HUDEP-2 (cell line): ENCODE measurements around the gene H2AZ2.

Source experiments
- DNase-seq, 76 experiments: peaks; one replicate each; lab custom pipeline; 2025; ENCODE audit not compliant: unreplicated experiment in 76 of 76; lab: John Stamatoyannopoulos, UW

The H2AZ2 gene

DNA sequence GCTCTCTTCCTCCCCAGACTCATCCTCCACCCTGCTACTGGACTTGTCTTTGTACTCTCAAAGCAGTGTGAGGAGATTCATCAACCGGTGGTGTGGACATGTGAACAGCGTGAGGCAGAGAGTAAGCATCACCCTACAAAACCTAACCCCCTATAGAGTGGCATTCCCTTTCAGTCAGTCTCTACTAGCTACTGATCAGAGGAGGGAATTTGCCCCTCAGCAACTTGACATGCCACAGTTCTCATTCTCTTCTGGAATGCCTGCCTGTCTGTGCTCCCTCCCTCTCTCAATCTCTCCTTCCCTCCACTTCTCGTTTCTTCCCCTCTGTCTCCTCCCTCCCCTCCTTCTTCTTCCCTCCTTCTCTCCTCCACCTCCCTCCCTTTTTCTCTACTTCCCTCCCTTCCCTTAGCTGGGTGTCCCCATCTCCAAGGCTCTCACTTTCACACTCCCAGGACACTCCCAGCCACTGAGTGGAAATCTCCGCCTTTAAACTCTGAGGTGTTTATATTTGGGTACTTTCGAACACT is 24.6 kb downstream of the H2AZ2 start:
- no peak for DNase-seq

DNA sequence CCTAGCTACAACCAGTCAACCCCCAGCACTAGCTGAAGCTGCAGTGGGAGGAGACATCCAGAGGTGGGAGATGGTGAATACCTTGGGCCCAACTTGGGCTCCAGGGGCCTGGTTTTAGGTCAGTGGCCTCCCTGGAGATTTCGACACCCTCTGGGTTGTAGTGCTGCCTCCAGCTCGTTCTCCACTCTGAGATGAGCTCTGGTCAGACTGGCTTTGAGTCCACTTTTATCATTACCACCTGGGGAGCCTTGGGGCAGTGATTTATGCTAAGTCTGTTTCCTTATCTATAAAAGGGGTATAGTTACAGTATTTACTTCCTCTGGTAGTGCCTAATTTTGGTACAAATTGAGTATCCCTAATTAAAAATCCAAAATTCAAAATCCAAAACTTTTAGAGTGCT is 28.6 kb downstream of the H2AZ2 start:
- DNase-seq = no peak

DNA sequence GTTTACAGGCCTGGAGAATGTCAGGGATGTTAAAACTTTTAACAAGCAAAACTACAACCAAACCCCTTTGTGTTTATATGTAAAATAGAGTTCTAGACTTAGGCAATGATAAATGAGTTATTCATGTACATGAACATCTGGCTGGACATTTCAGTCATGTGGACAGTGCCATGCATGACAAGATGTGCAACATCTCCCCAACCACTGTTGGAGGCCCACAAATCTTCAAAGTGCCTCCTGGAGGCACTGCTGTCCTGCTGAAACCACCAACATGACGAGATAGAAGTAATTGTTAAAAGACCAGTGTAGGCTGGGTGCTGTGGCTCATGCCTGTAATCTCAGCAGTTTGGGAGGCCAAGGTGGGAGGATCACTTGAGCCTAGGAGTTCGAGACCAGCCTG is 33.0 kb downstream of the H2AZ2 start:
- DNase-seq = peak in 1 of 76 experiments; percentile 40

DNA sequence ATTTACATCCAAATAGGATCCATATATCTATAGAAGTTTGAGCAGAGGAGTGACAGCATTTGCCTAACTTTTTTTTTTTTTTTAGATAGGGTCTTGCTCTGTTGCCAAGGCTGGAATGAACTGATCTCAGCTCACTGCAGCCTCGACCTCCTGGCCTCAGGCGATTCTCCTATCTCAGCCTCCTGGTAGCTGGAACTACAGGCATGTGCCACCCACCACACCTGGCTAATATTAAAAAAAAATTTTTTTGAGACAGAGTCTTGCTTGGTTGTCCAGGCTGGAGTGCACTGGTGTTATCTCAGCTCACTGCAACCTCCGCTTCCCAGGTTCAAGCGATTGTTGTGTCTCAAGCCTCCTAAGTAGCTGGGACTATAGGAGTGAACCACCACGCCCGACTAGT is 36.3 kb downstream of the H2AZ2 start:
- no peak for DNase-seq

DNA sequence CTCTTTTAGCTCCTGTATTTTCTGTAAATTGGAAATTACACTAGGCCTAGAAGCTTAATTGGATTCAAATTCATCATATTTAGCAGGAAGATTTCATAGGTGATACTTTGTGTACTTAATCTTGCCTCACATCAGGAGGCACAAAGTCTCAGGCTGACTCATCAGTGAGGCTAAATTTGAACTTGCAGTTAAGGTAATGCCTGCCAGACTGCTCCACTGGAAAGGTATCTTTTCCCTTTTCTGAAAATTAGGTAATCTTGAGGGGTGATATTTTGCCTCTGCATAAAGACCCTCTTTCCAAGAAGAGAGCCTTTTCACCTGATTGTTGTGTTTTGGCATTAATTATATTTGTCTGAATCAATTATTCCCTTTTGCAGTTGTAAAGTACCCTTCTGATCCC is 36.8 kb downstream of the H2AZ2 start:
- no peak for DNase-seq

DNA sequence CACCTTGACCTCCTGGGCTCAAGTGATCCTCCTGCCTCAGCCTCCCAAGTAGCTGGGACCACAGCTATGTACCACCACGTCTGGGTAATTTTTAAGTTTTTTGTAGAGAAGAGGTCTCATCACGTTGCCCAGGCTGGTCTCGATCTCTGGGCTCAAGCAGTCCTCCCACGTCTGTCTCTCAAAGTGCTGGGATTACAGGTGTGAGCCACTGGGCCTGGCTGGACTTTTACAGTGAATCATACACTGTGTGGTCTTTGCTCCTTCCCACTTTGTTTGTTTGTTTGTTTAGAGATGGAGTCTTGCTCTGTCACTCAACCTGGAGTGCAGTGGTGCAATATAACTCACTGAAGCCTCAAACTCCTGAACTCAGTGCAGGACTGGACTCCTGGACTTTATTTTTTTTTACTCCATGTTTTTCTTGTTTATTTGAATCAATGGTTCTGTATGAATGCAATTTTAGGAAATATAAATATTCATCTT is 38.9 kb downstream of the H2AZ2 start:
- no peak for DNase-seq

DNA sequence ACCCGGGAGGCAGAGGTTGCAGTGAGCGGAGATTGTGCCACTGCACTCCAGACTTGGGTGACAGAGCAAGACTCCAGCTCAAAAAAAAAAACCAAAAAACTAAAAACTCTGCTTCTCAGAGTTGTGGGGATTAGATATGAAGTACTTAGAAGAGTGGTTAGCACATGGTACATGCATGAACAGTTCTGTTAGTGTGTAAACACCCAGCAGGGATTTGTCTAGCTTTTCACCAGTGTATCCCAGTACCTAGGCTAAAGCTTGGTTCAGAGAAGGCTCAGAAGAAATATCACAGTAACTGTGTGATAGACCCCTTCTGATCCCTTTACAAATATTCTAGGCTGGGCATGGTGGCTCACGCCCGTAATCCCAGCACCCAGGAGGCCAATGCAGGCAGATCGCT is 41.9 kb downstream of the H2AZ2 start:
- no peak for DNase-seq

DNA sequence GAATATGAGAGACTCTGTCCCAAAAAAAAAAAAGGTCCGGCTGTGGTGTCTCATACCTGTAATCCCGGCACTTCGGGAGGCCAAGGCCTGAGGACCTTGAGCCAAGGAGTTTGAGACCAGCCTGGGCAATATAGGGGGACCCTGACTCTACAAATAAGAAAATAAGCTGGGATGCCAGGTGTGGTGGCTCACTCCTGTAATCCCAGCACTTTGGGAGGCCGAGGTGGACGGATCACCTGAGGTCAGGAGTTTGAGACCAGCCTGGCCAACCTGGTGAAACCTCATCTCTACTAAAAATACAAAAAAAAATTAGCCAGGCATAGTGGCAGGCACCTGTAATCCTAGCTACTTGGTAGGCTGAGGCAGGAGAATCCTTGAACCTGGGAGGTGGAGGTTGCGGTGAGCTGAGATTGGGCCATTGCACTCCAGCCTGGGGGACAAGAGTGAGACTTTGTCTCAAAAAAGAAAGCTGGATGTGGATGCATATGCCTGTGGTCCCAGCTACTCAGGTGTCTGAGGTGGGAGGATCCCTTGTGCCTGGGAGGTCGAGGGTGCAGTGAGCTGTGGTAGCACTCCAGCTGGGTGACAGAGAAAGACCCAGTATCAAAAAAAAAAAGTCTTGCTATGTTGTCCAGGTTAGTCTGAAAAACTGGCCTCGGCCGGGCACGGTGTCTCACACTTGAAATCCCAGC is 43.9 kb downstream of the H2AZ2 start:
- peak in 1 of 76 experiments; percentile 13 for DNase-seq

DNA sequence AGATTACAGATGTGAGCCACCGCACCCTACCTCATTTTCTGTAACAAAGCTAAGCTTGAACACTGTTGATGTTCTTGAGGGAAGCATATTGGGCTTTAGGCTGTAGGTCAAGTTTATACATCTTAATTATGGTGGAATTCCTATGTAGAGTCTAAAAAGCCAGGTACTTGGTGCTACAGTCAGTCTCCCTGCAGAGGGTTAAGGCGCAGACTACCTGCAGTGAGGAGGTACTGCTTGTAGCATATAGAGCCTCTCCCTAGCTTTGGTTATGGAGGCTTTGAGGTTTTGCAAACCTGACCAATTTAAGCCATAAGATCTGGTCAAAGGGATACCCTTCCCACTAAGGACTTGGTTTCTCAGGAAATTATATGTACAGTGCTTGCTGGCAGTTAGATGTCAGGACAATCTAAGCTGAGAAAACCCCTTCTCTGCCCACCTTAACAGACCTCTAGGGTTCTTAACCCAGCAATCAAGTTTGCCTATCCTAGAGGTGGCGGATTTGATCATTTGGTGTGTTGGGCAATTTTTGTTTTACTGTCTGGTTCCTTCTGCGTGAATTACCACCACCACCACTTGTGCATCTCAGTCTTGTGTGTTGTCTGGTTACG is 45.4 kb downstream of the H2AZ2 start:
- DNase-seq = peak in 1 of 76 experiments; percentile 19

DNA sequence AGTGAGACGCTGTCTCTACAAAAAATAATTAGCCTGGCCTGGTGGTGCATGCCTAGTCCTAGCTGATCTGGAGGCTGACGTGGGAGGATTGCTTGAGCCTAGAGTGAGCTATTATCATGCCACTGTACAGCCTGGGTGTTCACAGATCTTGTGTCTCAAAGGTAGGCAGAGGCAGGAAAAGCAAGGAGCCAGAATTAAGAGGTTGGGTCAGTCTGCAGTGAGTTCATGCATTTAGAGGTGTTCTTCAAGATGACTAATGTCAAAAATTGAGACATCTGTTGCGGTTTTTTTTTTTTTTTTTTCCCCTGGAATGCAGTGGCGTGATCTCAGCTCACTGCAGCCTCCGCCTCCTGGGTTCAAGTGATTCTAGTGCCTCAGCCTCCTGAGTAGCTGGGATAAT is 46.0 kb downstream of the H2AZ2 start:
- no peak for DNase-seq

DNA sequence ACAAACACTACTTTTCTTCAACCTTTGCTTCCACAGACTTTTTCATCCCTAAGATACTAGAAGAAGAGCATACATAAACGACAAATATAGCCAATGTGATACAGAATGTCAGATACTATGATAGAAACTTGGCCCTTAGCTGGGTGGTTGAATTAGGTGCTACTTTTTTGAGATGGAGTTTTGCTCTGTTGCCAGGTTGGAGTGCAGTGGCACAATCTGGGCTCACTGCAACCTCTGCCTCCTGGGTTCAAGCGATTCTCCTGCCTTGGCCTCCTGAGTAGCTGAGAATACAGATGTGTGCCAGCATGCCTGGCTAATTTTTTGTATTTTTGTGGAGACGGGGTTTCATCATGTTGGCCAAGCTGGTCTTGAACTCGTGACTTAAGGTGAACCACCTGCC is 47.9 kb downstream of the H2AZ2 start:
- no peak for DNase-seq

DNA sequence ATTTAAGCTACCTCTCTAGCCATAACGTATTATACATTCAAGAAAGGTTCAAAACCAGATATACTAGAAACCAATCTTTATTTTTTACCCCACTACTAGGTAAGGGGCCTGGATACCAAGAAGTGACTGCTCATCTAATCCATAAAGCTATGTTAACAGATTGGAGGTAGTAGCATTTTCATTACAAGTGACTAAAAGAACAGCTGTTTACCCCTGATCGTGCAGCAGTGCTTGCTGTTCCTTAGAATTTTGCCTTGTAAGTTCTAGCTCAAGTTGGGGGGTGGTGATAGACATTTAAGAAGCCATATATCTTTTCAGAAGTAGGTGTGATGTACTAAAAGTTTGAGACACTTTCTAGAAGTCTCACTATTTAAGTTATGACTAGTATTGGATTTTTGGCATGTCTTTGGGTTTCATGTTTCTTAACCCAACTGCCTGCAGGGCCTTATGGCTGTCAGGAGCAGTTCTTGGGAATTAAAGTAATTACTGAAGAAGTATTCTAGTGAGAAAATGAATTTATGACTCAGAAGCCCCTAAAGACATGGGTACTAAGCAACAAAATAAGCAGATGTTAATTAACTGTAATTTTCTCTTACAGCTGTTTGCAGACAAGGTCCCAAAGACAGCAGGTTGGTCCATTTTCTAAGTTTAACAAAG is 49.1 kb downstream of the H2AZ2 start:
- no peak for DNase-seq

DNA sequence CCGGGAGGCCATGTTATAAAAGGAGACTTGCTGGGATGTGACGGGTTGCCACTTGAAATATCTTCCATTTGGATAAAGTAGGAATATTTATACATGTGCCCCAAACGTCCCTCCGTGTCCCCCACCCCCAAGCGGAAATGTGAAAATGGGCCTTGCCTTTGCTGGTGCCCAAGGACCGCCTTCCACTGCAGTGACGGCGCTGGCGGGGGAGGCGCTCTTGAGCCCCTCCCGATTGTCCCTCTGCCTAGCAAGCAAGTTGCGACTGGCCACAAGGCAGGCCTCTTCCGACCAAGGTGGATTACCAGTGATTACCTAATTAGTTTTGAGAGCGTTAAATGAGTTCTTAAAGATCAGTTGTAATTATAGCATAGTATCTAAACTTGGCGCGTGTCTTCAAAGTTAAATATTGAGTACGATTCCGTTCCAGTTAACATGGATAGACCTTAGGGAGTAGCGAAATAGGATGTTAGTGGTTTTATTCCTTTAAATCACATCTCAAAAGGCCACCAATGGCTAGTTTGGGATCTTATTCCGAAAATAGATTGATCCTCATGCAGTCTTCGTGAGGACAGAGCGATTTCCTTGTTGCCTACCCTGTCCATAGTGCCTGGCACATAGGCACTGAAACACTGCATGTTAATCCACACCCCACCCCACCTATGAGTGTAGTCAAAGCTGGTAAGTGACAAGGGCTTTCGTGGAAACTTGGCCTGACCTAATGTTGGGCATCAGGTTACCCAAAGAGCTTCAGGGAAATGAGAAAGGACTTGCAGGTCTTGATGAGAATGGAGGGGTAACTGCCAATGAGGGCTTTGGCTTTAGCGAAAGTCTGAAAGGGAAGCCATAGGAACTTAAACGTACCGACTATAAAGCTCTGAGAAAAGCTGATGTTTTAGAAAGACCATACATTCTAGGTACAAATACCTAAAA is 50.3 kb downstream of the H2AZ2 start:
- DNase-seq = peak in 74 of 76 experiments; percentile 11 to 88 (median 76)

DNA sequence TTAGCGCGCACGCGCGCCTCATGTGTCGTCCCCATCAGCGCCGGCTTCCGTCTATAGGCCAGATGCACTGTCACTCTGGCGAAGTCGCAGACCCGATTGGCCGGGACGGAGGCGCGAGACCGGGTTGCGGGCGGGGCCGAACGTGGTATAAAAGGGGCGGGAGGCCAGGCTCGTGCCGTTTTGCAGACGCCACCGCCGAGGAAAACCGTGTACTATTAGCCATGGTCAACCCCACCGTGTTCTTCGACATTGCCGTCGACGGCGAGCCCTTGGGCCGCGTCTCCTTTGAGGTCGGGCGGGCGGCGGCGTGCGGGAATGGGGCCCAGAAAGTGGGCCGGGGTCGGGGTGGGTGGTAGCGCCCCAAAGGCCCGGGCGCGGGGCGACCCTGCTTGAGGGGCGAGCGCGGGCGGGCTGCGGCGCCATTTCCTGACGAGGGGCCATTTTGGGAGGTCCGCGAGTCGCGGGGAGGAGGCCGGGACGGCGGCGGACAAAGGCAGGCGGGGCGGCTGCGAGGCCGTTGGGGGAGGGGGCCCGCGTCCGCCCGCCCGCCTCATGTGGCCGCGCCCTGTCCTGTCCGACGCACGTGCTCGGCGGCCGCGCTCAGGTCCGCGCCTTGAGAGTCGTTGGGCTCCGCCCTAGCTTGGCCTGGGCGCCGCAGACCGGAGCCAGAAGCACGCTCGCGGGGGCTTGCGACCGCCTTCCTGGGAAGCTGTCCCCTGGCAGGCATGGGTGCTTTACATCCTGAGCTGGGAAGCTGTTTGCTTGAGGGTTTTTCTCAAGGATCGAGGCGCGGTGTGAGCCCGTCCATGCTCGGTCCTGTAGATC is 51.2 kb downstream of the H2AZ2 start, which contains the start of gene PPIA:
PPIA (plus strand) TSS at position 178 of the 825 bp plus-strand sequence; CDS start at position 222, 44 bp downstream.
- DNase-seq = peak; percentile 48 to 98 (median 97)

DNA sequence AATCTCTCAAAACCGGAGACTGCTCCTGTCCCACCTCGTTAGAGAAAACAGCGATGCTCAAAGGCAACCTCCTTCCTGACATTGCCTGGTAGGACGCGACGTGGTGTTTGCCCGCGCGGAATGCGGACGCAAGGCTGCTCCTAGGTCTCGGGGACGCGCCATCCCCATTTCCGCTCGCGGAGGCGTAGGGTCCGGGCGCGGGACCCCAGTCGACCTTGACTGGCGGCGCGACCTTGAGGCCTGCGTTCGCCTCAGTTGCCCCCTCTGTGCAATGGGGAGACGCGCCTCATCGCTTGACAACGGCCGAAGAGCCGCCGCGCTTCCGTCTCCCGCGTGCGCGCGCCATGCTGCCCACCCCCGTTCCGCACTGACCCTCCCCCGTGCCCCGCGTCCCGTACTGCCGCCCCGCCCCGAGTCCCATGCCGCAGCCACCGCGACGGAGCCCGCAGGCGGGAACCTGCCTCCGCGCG is 51.8 kb downstream of the H2AZ2 start:
- DNase-seq = peak in 19 of 76 experiments; percentile 33 to 88 (median 55)

DNA sequence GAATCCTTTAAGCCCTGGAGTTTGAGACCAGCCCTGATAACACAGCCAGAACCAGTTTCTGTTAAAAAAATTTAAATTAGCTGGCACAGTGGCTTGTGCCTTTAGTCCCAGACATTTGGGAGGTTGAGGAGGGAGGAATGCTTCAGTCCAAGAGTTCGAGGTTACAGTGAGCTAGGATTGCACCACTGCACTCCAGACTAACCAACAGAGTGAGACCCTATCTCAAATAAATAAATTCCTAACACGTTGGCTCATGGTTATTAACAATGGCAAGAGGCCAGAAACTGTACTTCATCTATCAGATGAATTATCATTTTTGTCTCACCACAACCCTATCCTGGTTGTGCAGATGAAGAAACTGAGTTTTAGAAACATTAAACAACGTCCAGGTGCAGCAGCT is 53.6 kb downstream of the H2AZ2 start:
- DNase-seq = no peak

DNA sequence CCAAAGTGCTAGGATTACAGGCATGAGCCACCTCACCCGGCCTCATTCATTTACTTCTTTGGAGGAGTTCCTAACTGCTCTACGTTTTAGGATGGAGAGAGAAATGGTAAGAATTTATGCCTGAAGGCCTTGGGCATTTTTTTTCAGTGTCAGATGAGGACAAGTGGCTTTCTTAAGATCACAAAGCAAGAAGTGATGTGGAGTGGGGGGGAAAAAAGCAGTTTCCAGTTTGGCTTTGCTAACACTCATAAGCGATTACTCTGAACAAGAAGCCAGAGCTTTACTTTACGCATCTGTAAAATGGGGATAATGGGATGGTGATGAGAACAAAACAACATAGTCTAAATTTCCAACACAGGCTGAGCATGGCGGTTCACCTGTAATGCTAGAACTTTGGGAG is 54.0 kb downstream of the H2AZ2 start:
- DNase-seq = no peak

DNA sequence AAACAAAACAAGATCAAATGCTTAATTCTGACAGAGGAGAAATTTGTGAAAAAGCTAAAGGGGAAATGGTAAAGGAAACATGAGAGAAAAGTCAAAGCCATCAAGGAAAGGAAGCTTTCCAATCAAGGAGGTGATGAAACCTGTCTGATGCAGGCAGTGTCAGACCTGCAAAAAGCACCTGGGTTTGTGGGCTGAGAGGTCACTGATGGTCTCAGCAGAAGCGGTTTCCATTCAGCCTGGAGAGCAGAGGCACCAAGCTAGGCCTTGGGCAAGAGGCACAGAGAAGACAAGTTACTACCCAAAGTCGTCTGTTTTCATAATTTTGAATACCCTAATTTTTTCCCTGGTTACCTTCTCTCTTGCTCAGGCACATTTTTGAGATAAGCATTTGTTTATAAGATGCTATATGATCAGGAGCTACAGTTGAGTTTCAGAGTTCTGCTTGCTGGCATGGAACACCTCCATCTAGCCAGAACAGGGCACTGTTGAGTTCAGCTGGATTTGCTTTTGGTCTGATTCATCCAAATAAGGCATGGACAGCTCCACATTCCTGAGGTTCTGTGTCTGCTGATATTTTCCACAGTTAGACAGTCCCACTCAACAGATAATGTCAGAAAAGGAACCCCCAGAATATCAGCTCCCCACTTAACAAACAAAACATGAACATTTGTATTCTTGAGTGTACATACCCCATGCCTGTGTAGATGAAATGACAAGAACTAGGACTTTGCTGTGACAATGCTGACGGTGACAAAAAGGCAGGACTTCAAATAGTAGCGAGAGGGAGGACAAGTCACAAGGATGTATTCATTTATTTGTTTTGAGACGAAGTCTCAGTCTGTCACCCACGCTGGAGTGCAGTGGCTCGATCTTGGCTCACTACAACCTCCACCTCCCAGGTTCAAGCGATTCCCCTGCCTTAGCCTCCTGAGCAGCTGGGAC is 56.3 kb downstream of the H2AZ2 start:
- DNase-seq = no peak
